22Rv1 (cell line): ENCODE measurements around the gene NMU.

Source experiments
- CTCF ChIP-seq: fragments of 450-650 bp; IDR thresholded peaks from 2 replicates; pipeline ENCODE4 v1.5.1; 2017; ENCODE audit warnings: mild to moderate bottlenecking
- ZFX ChIP-seq: fragments of 450-650 bp; IDR thresholded peaks from 2 replicates; pipeline ENCODE4 v1.6.1; 2017; ENCODE audit warnings: antibody characterized with exemption, borderline replicate concordance

GRCh38 chr4:55684276-55684675 lies 48.2 kb upstream of the NMU start:
- TF ChIP-seq CTCF (no peak), ZFX (no peak)
